PC-9 (cell line): ENCODE data around the gene MED26. TPM values are rescaled to one million over a fixed set of nuclear protein-coding genes. Genes with fewer than 3 reads are reported as not detected.

Experiments used
- BruUV-seq: library from RNA; stranded (reverse); fragments of 400-500 nt; replicated peaks from 2 replicates; lab custom pipeline; 2021; lab: Mats Ljungman, UMichigan
- CTCF ChIA-PET: fragments of 300-600 bp; sonication (Branson Sonifier 250); formaldehyde crosslinking; loops from one replicate; lab custom pipeline; 2022; ENCODE audit warnings: antibody characterized with exemption; lab: Charles Lee
- POLR2A ChIA-PET: fragments of 300-600 bp; sonication (Branson Sonifier 250); formaldehyde crosslinking; loops from one replicate; lab custom pipeline; 2022; ENCODE audit warnings: antibody characterized with exemption; ENCODE audit not compliant: unreplicated experiment; lab: Charles Lee
- DNase-seq, 2 experiments: peaks; one replicate each; pipeline versions ENCODE4 v3.0.0 to v3.0.0-alpha.2; 2015 to 2022; ENCODE audit warnings: mixed read lengths in 1 of 2
- H2AFZ ChIP-seq: fragments of 200-600 bp; sonication (generic); 2 replicates; pipeline ENCODE4 v1.8.1; 2017; ENCODE audit warnings: antibody characterized with exemption
- H3F3A ChIP-seq: fragments of 200-600 bp; sonication (generic); 2 replicates; pipeline ENCODE4 v1.8.1; 2017; ENCODE audit warnings: antibody characterized with exemption, mild to moderate bottlenecking, low read depth; ENCODE audit not compliant: insufficient read depth
- H3K27ac ChIP-seq: fragments of 200-600 bp; sonication (generic); 2 replicates; pipeline ENCODE4 v1.6.1; 2016; ENCODE audit warnings: mixed run types
- H3K27me3 ChIP-seq: fragments of 200-600 bp; sonication (generic); 2 replicates; pipeline ENCODE4 v1.6.1; 2016; ENCODE audit warnings: low read depth, mixed run types; ENCODE audit not compliant: insufficient read depth
- H3K36me3 ChIP-seq: fragments of 200-600 bp; sonication (generic); 2 replicates; pipeline ENCODE4 v1.6.1; 2016; ENCODE audit warnings: low read depth, mixed run types
- H3K4me1 ChIP-seq: fragments of 200-600 bp; sonication (generic); replicated peaks from 2 replicates; pipeline ENCODE4 v1.6.1; 2016; ENCODE audit warnings: mixed run types; ENCODE audit not compliant: insufficient read depth
- H3K4me2 ChIP-seq: fragments of 200-600 bp; sonication (generic); 2 replicates; pipeline ENCODE4 v1.6.1; 2017; ENCODE audit warnings: mixed run types
- H3K4me3 ChIP-seq: fragments of 200-600 bp; sonication (generic); 2 replicates; pipeline ENCODE4 v1.6.1; 2016; ENCODE audit warnings: mixed run types
- H3K79me2 ChIP-seq: fragments of 200-600 bp; sonication (generic); 2 replicates; pipeline ENCODE4 v1.6.1; 2017; ENCODE audit warnings: low read depth, mixed run types
- H3K9me2 ChIP-seq: fragments of 200-600 bp; sonication (generic); 2 replicates; pipeline ENCODE4 v1.8.1; 2017; ENCODE audit warnings: mild to moderate bottlenecking; ENCODE audit not compliant: insufficient read depth
- H3K9me3 ChIP-seq: fragments of 200-600 bp; sonication (generic); 2 replicates; pipeline ENCODE4 v1.8.1; 2016; ENCODE audit warnings: low read depth; ENCODE audit not compliant: insufficient read depth
- H4K20me1 ChIP-seq: fragments of 200-600 bp; sonication (generic); 2 replicates; pipeline ENCODE4 v1.8.1; 2017; ENCODE audit not compliant: insufficient read depth
- EZH2 ChIP-seq: fragments of 200-600 bp; sonication (generic); IDR thresholded peaks from 2 replicates; pipeline ENCODE4 v1.8.0; 2017; ENCODE audit warnings: antibody characterized with exemption, low read depth
- intact Hi-C: fragments of 100-400 bp; cut with micrococcal nuclease; formaldehyde crosslinking; loops from one replicate; pipeline ENCODE4 v1.10.0; 2022; ENCODE audit not compliant: unreplicated experiment
- total RNA-seq: library from RNA; stranded (reverse); gene quantifications from 2 replicates; pipeline ENCODE4 v1.2.3, GENCODE V29; 2021
- TF ChIP-seq, protein P1 (sequence below): fragments of 200-600 bp; sonication (generic); conservative IDR thresholded peaks from 2 replicates; pipeline ENCODE4 v1.6.1; 2017; ENCODE audit warnings: mixed run types, antibody characterized with exemption, mild to moderate bottlenecking, moderate library complexity

Gene MED26
- total RNA-seq, 1 experiment from 2014 or later, result 11.9 TPM

DNA sequence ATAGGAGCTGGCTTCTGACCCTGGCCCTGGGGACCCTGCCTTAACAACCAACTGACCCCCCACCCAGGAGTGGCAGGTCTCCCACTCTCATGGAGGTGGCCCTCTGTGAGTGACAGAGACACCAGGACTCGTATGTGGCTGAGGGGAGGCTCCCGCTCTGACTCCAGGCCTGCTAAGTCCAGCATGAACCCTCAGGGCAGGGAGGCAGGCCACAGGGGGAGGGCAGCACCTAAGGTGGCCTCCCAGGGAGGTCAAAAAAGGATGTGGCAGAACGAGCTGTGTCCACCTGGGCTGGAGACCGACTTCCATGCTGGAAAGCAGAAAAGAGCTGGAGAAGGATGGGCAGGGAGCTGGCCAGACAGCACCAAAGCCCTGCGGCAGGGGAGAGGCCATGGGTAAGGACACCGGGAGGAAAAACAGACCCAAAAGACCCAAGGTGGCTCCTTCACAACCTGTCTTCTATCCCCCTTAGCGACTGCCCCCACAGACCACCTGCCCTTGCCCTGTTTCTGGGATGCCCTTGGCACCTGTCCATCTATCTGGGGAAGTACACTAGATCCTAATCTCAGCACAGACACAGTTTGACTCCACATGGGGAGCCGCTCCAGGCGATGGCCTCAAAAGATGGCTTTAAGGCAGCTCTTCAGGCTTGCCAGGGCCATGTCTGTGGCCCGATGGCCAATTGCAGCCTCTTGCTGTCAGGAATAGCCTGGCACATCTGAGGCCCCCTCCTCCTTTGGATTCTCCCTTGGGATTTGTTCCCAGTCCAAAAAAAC is 45.3 kb downstream of the MED26 start:
- no peaks in the 10 kb centered on the region for H3K9me3 ChIP-seq
- CTCF ChIA-PET, result no interaction called here
- H3K4me1 ChIP-seq, result peaks cover 22% of the 10 kb centered on the region
- H4K20me1 ChIP-seq, result peaks cover 91% of the 10 kb centered on the region
- no peaks in the 10 kb centered on the region for H3K27me3 ChIP-seq
- BruUV-seq, result no TSS peak
- H2AFZ ChIP-seq, result no peak overlapping the region
- H3K36me3 ChIP-seq, result 0 out of 2 replicates have a peak, but pooled peaks cover 1% of the 10 kb centered on the region
- no peak overlapping the region for H3K27ac ChIP-seq
- TF ChIP-seq EZH2, result no peak
- TF ChIP-seq, protein P1, sequence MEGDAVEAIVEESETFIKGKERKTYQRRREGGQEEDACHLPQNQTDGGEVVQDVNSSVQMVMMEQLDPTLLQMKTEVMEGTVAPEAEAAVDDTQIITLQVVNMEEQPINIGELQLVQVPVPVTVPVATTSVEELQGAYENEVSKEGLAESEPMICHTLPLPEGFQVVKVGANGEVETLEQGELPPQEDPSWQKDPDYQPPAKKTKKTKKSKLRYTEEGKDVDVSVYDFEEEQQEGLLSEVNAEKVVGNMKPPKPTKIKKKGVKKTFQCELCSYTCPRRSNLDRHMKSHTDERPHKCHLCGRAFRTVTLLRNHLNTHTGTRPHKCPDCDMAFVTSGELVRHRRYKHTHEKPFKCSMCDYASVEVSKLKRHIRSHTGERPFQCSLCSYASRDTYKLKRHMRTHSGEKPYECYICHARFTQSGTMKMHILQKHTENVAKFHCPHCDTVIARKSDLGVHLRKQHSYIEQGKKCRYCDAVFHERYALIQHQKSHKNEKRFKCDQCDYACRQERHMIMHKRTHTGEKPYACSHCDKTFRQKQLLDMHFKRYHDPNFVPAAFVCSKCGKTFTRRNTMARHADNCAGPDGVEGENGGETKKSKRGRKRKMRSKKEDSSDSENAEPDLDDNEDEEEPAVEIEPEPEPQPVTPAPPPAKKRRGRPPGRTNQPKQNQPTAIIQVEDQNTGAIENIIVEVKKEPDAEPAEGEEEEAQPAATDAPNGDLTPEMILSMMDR, result no peak
- POLR2A ChIA-PET, result no interaction called here
- DNase-seq, result no peak
- H3K9me2 ChIP-seq, result no peaks in the 10 kb centered on the region
- intact Hi-C loops, result no loop called here
- no peak overlapping the region for H3K4me2 ChIP-seq
- peaks cover 97% of the 10 kb centered on the region for H3K79me2 ChIP-seq
- H3F3A ChIP-seq, result peaks cover 21% of the 10 kb centered on the region; the same call in 1 of the 2 replicates
- no peak overlapping the region for H3K4me3 ChIP-seq

DNA sequence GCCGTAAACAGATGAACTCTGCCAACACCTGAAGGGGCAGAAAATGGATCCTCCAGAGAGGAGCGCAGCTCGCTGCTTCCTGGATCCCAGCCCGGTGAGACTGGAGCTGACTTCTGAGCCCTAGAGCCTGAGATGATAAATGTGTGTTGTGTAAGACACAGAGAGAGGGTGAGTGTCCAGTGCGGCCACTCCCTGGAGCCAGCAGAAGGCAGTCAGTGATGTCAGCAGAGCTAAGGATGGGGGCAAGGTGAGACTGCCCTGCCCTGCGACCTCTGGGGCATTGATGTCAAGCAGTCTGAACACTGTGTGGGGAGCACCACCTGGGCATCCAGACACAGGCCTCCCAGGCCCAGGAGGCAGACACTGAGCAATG is 46.0 kb downstream of the MED26 start:
- intact Hi-C loops, result no loop called here
- Histone ChIP-seq H3K4me2 (no peak overlapping the region), H3K27ac (no peak overlapping the region), H3K4me3 (no peak overlapping the region), H3K4me1 (peaks cover 22% of the 10 kb centered on the region), H3K27me3 (no peaks in the 10 kb centered on the region), H3K36me3 (0 out of 2 replicates have a peak, but pooled peaks cover 8% of the 10 kb centered on the region), H3K9me2 (no peaks in the 10 kb centered on the region), H3K9me3 (no peaks in the 10 kb centered on the region), H3K79me2 (peaks cover 94% of the 10 kb centered on the region), H4K20me1 (peaks cover 84% of the 10 kb centered on the region), H3F3A (peaks cover 21% of the 10 kb centered on the region; the same call in 1 of the 2 replicates), H2AFZ (no peak overlapping the region)
- no TSS peak for BruUV-seq
- TF ChIP-seq EZH2, result no peak
- TF ChIP-seq, protein P1, result no peak
- DNase-seq, result peak in 1 of 2 experiments; percentile 28
- POLR2A ChIA-PET, result no interaction called here
- CTCF ChIA-PET, result no interaction called here

DNA sequence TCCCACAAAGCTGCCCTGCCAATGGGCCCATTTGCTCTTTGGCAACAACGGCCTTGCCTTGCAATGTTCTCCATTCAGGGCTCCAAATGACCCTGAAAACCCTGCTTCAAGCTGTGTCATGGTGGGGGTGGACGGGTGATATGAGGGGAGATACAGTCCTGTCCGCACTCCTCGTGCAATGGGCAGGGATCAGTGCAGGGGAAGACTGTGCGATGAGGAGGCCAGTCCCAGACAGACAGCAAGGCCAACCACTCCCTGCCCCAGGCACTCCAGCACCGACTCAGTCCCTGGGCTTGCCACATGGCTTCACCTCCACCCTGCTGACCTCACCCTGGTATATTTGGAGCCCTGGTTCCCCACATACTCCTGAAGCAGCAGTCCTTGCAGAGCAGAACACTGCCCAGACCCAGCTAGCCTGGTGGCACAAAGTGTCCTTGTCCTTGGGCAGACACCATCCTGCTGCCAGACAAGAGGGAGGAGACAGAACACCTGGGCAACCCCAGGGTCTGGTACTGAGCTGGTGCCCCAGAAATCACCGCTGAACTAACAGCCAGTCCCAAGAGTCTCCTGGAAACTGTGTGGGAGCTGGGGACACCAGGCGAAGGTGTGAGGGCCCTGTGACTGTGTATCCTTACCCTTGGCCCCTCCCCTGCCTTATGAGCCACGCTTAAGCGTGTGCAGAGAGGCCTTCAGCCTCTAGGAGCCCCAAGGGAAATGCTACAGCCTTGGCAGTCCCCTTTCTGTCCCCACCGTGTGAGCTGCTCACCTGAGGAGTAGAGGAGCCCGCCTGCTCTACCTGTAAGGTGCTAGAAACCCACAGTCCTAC is 46.6 kb downstream of the MED26 start:
- Histone ChIP-seq H3K9me2 (no peaks in the 10 kb centered on the region), H2AFZ (no peak overlapping the region), H3K27me3 (no peaks in the 10 kb centered on the region), H3K4me1 (peaks cover 22% of the 10 kb centered on the region), H3K79me2 (peaks cover 90% of the 10 kb centered on the region), H3K4me2 (no peak overlapping the region), H3K9me3 (no peaks in the 10 kb centered on the region), H3K36me3 (0 out of 2 replicates have a peak, but pooled peaks cover 9% of the 10 kb centered on the region), H3K4me3 (no peak overlapping the region), H3F3A (peaks cover 21% of the 10 kb centered on the region; the same call in 1 of the 2 replicates), H3K27ac (no peak overlapping the region), H4K20me1 (peaks cover 78% of the 10 kb centered on the region)
- ChIA-PET CTCF (no interaction called here), POLR2A (no interaction called here)
- intact Hi-C loops, result no loop called here
- DNase-seq, result no peak
- no TSS peak for BruUV-seq
- no peak for TF ChIP-seq EZH2
- TF ChIP-seq, protein P1, result no peak
